ENCODE data around the gene DPP7. TPM values are rescaled to one million over a fixed set of nuclear protein-coding genes. Genes with fewer than 3 reads are reported as not detected.

DPP7 gene
- total RNA-seq, 1 donor from 2014 or later, result 259 TPM

GRCh38 chr9:137080260-137081122 is 34.0 kb downstream of the DPP7 start:
- DNase-seq (no peak), ATAC-seq (ENCODE audit: low read depth) (no peak)
- ChIA-PET CTCF (no interaction called here), POLR2A (interaction anchor here (0.6 to 0.7 kb wide), 2 partner anchors 10 to 49 kb away, joined by 4 to 6 read pairs; no protein-coding TSS in a partner anchor)
- peaks cover 41% of the 10 kb centered on the region for H3K4me1 Mint-ChIP-seq
- intact Hi-C loops (cut with micrococcal nuclease), result no loop called here
- no peaks in the 10 kb centered on the region for H3K9me3 Mint-ChIP-seq
- peaks cover 19% of the 10 kb centered on the region for H3K36me3 Mint-ChIP-seq (ENCODE audit: low read depth)
- no peaks in the 10 kb centered on the region for H3K27me3 Mint-ChIP-seq
- TF ChIP-seq, protein P1, sequence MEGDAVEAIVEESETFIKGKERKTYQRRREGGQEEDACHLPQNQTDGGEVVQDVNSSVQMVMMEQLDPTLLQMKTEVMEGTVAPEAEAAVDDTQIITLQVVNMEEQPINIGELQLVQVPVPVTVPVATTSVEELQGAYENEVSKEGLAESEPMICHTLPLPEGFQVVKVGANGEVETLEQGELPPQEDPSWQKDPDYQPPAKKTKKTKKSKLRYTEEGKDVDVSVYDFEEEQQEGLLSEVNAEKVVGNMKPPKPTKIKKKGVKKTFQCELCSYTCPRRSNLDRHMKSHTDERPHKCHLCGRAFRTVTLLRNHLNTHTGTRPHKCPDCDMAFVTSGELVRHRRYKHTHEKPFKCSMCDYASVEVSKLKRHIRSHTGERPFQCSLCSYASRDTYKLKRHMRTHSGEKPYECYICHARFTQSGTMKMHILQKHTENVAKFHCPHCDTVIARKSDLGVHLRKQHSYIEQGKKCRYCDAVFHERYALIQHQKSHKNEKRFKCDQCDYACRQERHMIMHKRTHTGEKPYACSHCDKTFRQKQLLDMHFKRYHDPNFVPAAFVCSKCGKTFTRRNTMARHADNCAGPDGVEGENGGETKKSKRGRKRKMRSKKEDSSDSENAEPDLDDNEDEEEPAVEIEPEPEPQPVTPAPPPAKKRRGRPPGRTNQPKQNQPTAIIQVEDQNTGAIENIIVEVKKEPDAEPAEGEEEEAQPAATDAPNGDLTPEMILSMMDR (IDR thresholded peaks at IDR 0.05), result no peak
- peak overlapping the region; percentile 5 for H3K4me3 Mint-ChIP-seq
- H3K27ac Mint-ChIP-seq, result no peak overlapping the region

GRCh38 chr9:137079401-137079787 is 35.1 kb downstream of the DPP7 start:
- peaks cover 19% of the 10 kb centered on the region for H3K36me3 Mint-ChIP-seq (ENCODE audit: low read depth)
- peaks cover 41% of the 10 kb centered on the region for H3K4me1 Mint-ChIP-seq
- intact Hi-C loops (cut with micrococcal nuclease), result no loop called here
- ChIA-PET POLR2A (no interaction called here), CTCF (no interaction called here)
- no peak overlapping the region for H3K27ac Mint-ChIP-seq
- ATAC-seq (ENCODE audit: low read depth) (no peak), DNase-seq (no peak)
- H3K27me3 Mint-ChIP-seq, result no peaks in the 10 kb centered on the region
- TF ChIP-seq, protein P1 (IDR thresholded peaks at IDR 0.05), result no peak
- H3K4me3 Mint-ChIP-seq, result no peak overlapping the region
- H3K9me3 Mint-ChIP-seq, result no peaks in the 10 kb centered on the region

- H3K36me3 Mint-ChIP-seq (ENCODE audit: low read depth), result peaks cover 18% of the 10 kb centered on the region
- TF ChIP-seq, protein P1 (IDR thresholded peaks at IDR 0.05), result no peak
- intact Hi-C loops (cut with micrococcal nuclease), result no loop called here
- H3K4me3 Mint-ChIP-seq, result peak overlapping the region; percentile 78
- H3K27ac Mint-ChIP-seq, result no peak overlapping the region
- DNase-seq, result no peak
- CTCF ChIA-PET, result no interaction called here
- peaks cover 37% of the 10 kb centered on the region for H3K4me1 Mint-ChIP-seq
- no peaks in the 10 kb centered on the region for H3K27me3 Mint-ChIP-seq
- POLR2A ChIA-PET, result interaction anchor here (2.3 kb wide), 1 partner anchor 7 kb away, joined by 21 read pairs; the partner anchor contains the start of gene MAN1B1
- no peak for ATAC-seq (ENCODE audit: low read depth)
- H3K9me3 Mint-ChIP-seq, result no peaks in the 10 kb centered on the region
Measured at GRCh38 chr9:137078701-137079400, 35.7 kb downstream of the DPP7 start.

GRCh38 chr9:137077758-137078693 is 36.5 kb downstream of the DPP7 start:
- Mint-ChIP-seq H3K9me3 (no peaks in the 10 kb centered on the region), H3K4me1 (peaks cover 28% of the 10 kb centered on the region), H3K27me3 (no peaks in the 10 kb centered on the region), H3K36me3 (ENCODE audit: low read depth) (peaks cover 15% of the 10 kb centered on the region), H3K27ac (no peak overlapping the region), H3K4me3 (peak overlapping the region; percentile 78)
- POLR2A ChIA-PET, result interaction anchor here (1.1 to 2.3 kb wide), 3 partner anchors 8 to 163 kb away, joined by 3 to 21 read pairs (median 3); partner anchors contain the start of genes MAN1B1 and TUBB4B
- CTCF ChIA-PET, result no interaction called here
- ATAC-seq (ENCODE audit: low read depth) (peak; percentile 38), DNase-seq (peak; percentile 38)
- intact Hi-C loops (cut with micrococcal nuclease), result loop anchor here (1.0 kb wide), 1 partner anchor 7 kb away; no protein-coding TSS in a partner anchor
- TF ChIP-seq, protein P1 (IDR thresholded peaks at IDR 0.05), result no peak
